ENCODE measurements around the gene CD14.

Gene CD14

GRCh38 chr5:140609126-140609525, 23.8 kb downstream of the CD14 start:
- Histone ChIP-seq H2AFZ (ENCODE audit: insufficient read depth, low read length, poor library complexity) (no peak overlapping the region), H3K79me1 (ENCODE audit: low read length) (no peaks in the 10 kb centered on the region), H2AK5ac (ENCODE audit: low read length) (no peak overlapping the region), H3K9ac (ENCODE audit: low read length) (no peak overlapping the region), H3K9me3 (ENCODE audit: insufficient read depth, low read depth, low read length) (peaks cover 7% of the 10 kb centered on the region), H3K4me1 (ENCODE audit: control insufficient read depth in 1 of 2, insufficient read depth in 2 of 2, low read length in 2 of 2) (no peaks in the 10 kb centered on the region), H4K91ac (ENCODE audit: low read depth, low read length) (no peak overlapping the region), H3K14ac (ENCODE audit: low read length) (no peak overlapping the region), H2BK120ac (ENCODE audit: insufficient read depth, low read length, poor library complexity) (no peak overlapping the region), H3K27me3 (ENCODE audit: insufficient read depth, low read length) (no peaks in the 10 kb centered on the region), H3K79me2 (ENCODE audit: control insufficient read depth, insufficient read depth, low read length, poor library complexity) (no peaks in the 10 kb centered on the region), H4K8ac (ENCODE audit: low read depth, low read length) (no peak overlapping the region), H3K27ac (ENCODE audit: low read depth, low read length) (no peak overlapping the region), H2BK12ac (ENCODE audit: low read length) (no peak overlapping the region), H3K36me3 (ENCODE audit: control insufficient read depth in 1 of 2, insufficient read depth in 2 of 2, low read length in 2 of 2) (no peaks in the 10 kb centered on the region), H3K23ac (ENCODE audit: low read length) (no peak overlapping the region), H3K4me3 (ENCODE audit: low read depth, low read length) (no peak overlapping the region), H3K18ac (ENCODE audit: low read length) (no peak overlapping the region), H2BK5ac (ENCODE audit: low read depth, low read length, poor library complexity) (no peak overlapping the region), H3K4ac (ENCODE audit: low read depth, low read length) (no peak overlapping the region), H3K4me2 (ENCODE audit: low read length) (no peak overlapping the region), H4K12ac (ENCODE audit: low read depth, low read length) (no peak overlapping the region)
- DNase-seq, result no peak
- WGBS (ENCODE audit: extremely low coverage, insufficient coverage, insufficient read length), result no CpG with 5 or more reads among the region's 4 CpGs

GRCh38 chr5:140608722-140609121, 24.3 kb downstream of the CD14 start:
- H3K79me2 ChIP-seq (ENCODE audit: control insufficient read depth, insufficient read depth, low read length, poor library complexity), result no peaks in the 10 kb centered on the region
- no peaks in the 10 kb centered on the region for H3K27me3 ChIP-seq (ENCODE audit: insufficient read depth, low read length)
- peaks cover 7% of the 10 kb centered on the region for H3K9me3 ChIP-seq (ENCODE audit: insufficient read depth, low read depth, low read length)
- H3K4me3 ChIP-seq (ENCODE audit: low read depth, low read length), result no peak overlapping the region
- H3K9ac ChIP-seq (ENCODE audit: low read length), result no peak overlapping the region
- H3K4me1 ChIP-seq (ENCODE audit: control insufficient read depth in 1 of 2, insufficient read depth in 2 of 2, low read length in 2 of 2), result no peaks in the 10 kb centered on the region
- H3K36me3 ChIP-seq (ENCODE audit: control insufficient read depth in 1 of 2, insufficient read depth in 2 of 2, low read length in 2 of 2), result no peaks in the 10 kb centered on the region
- no peaks in the 10 kb centered on the region for H3K79me1 ChIP-seq (ENCODE audit: low read length)
- no peak overlapping the region for H3K23ac ChIP-seq (ENCODE audit: low read length)
- H3K14ac ChIP-seq (ENCODE audit: low read length), result no peak overlapping the region
- no peak overlapping the region for H3K4me2 ChIP-seq (ENCODE audit: low read length)
- H3K27ac ChIP-seq (ENCODE audit: low read depth, low read length), result no peak overlapping the region
- H3K4ac ChIP-seq (ENCODE audit: low read depth, low read length), result no peak overlapping the region
- no peak overlapping the region for H4K8ac ChIP-seq (ENCODE audit: low read depth, low read length)
- no peak overlapping the region for H4K91ac ChIP-seq (ENCODE audit: low read depth, low read length)
- H4K12ac ChIP-seq (ENCODE audit: low read depth, low read length), result no peak overlapping the region
- H2BK5ac ChIP-seq (ENCODE audit: low read depth, low read length, poor library complexity), result no peak overlapping the region
- H2BK120ac ChIP-seq (ENCODE audit: insufficient read depth, low read length, poor library complexity), result no peak overlapping the region
- H2AK5ac ChIP-seq (ENCODE audit: low read length), result no peak overlapping the region
- H2BK12ac ChIP-seq (ENCODE audit: low read length), result no peak overlapping the region
- DNase-seq, result no peak
- H2AFZ ChIP-seq (ENCODE audit: insufficient read depth, low read length, poor library complexity), result no peak overlapping the region
- no peak overlapping the region for H3K18ac ChIP-seq (ENCODE audit: low read length)

GRCh38 chr5:140607031-140607430, 25.9 kb downstream of the CD14 start:
- no peaks in the 10 kb centered on the region for H3K36me3 ChIP-seq (ENCODE audit: control insufficient read depth in 1 of 2, insufficient read depth in 2 of 2, low read length in 2 of 2)
- H2BK5ac ChIP-seq (ENCODE audit: low read depth, low read length, poor library complexity), result no peak overlapping the region
- peaks cover 7% of the 10 kb centered on the region for H3K9me3 ChIP-seq (ENCODE audit: insufficient read depth, low read depth, low read length)
- DNase-seq, result no peak
- no peak overlapping the region for H3K27ac ChIP-seq (ENCODE audit: low read depth, low read length)
- no peak overlapping the region for H2BK12ac ChIP-seq (ENCODE audit: low read length)
- H3K4ac ChIP-seq (ENCODE audit: low read depth, low read length), result no peak overlapping the region
- H4K12ac ChIP-seq (ENCODE audit: low read depth, low read length), result no peak overlapping the region
- H3K23ac ChIP-seq (ENCODE audit: low read length), result no peak overlapping the region
- no peak overlapping the region for H3K18ac ChIP-seq (ENCODE audit: low read length)
- no peak overlapping the region for H4K8ac ChIP-seq (ENCODE audit: low read depth, low read length)
- H2BK120ac ChIP-seq (ENCODE audit: insufficient read depth, low read length, poor library complexity), result no peak overlapping the region
- no peak overlapping the region for H3K14ac ChIP-seq (ENCODE audit: low read length)
- no peak overlapping the region for H3K4me3 ChIP-seq (ENCODE audit: low read depth, low read length)
- H3K27me3 ChIP-seq (ENCODE audit: insufficient read depth, low read length), result no peaks in the 10 kb centered on the region
- no CpG with 5 or more reads among the region's 2 CpGs for WGBS (ENCODE audit: extremely low coverage, insufficient coverage, insufficient read length)
- no peak overlapping the region for H4K91ac ChIP-seq (ENCODE audit: low read depth, low read length)
- no peaks in the 10 kb centered on the region for H3K79me1 ChIP-seq (ENCODE audit: low read length)
- H3K9ac ChIP-seq (ENCODE audit: low read length), result no peak overlapping the region
- H3K4me2 ChIP-seq (ENCODE audit: low read length), result no peak overlapping the region
- H2AK5ac ChIP-seq (ENCODE audit: low read length), result no peak overlapping the region
- no peaks in the 10 kb centered on the region for H3K79me2 ChIP-seq (ENCODE audit: control insufficient read depth, insufficient read depth, low read length, poor library complexity)
- no peak overlapping the region for H2AFZ ChIP-seq (ENCODE audit: insufficient read depth, low read length, poor library complexity)
- H3K4me1 ChIP-seq (ENCODE audit: control insufficient read depth in 1 of 2, insufficient read depth in 2 of 2, low read length in 2 of 2), result no peaks in the 10 kb centered on the region

- H3K9ac ChIP-seq (ENCODE audit: low read length), result no peak overlapping the region
- no peak overlapping the region for H4K91ac ChIP-seq (ENCODE audit: low read depth, low read length)
- H2AK5ac ChIP-seq (ENCODE audit: low read length), result no peak overlapping the region
- H4K8ac ChIP-seq (ENCODE audit: low read depth, low read length), result no peak overlapping the region
- H3K9me3 ChIP-seq (ENCODE audit: insufficient read depth, low read depth, low read length), result peaks cover 7% of the 10 kb centered on the region
- H3K4ac ChIP-seq (ENCODE audit: low read depth, low read length), result no peak overlapping the region
- no peak overlapping the region for H3K27ac ChIP-seq (ENCODE audit: low read depth, low read length)
- H2BK12ac ChIP-seq (ENCODE audit: low read length), result no peak overlapping the region
- H4K12ac ChIP-seq (ENCODE audit: low read depth, low read length), result no peak overlapping the region
- peak in 1 of 2 donors; percentile 44 for DNase-seq
- H3K14ac ChIP-seq (ENCODE audit: low read length), result no peak overlapping the region
- H3K4me3 ChIP-seq (ENCODE audit: low read depth, low read length), result no peak overlapping the region
- no peaks in the 10 kb centered on the region for H3K79me1 ChIP-seq (ENCODE audit: low read length)
- no peaks in the 10 kb centered on the region for H3K27me3 ChIP-seq (ENCODE audit: insufficient read depth, low read length)
- H3K36me3 ChIP-seq (ENCODE audit: control insufficient read depth in 1 of 2, insufficient read depth in 2 of 2, low read length in 2 of 2), result no peaks in the 10 kb centered on the region
- H3K23ac ChIP-seq (ENCODE audit: low read length), result no peak overlapping the region
- H3K4me1 ChIP-seq (ENCODE audit: control insufficient read depth in 1 of 2, insufficient read depth in 2 of 2, low read length in 2 of 2), result no peaks in the 10 kb centered on the region
- no peak overlapping the region for H2AFZ ChIP-seq (ENCODE audit: insufficient read depth, low read length, poor library complexity)
- WGBS (ENCODE audit: extremely low coverage, insufficient coverage, insufficient read length), result no CpG with 5 or more reads among the region's 3 CpGs
- no peak overlapping the region for H2BK120ac ChIP-seq (ENCODE audit: insufficient read depth, low read length, poor library complexity)
- H3K4me2 ChIP-seq (ENCODE audit: low read length), result no peak overlapping the region
- H2BK5ac ChIP-seq (ENCODE audit: low read depth, low read length, poor library complexity), result no peak overlapping the region
- H3K18ac ChIP-seq (ENCODE audit: low read length), result no peak overlapping the region
- H3K79me2 ChIP-seq (ENCODE audit: control insufficient read depth, insufficient read depth, low read length, poor library complexity), result no peaks in the 10 kb centered on the region
These were observed 27.1 kb downstream of the CD14 start for GRCh38 chr5:140605879-140606278.

Measured in trophoblast cell (in vitro differentiated cells and primary cell).